CD4-positive, alpha-beta T cell (primary cell): ENCODE measurements around the gene AFAP1. TPM values are rescaled to one million over a fixed set of nuclear protein-coding genes. Genes with fewer than 3 reads are reported as not detected.

Experiments used
- ATAC-seq: fragments of 200-7000 bp; cut with Tn5 transposase; one replicate; pipeline ENCODE4 v1.10.0; 2022; ENCODE audit warnings: mild to moderate bottlenecking; ENCODE audit not compliant: poor library complexity
- CTCF ChIA-PET: fragments of 350-600 bp; sonication (Branson Sonifier 250); formaldehyde crosslinking; loops from one replicate; lab custom pipeline; 2021; ENCODE audit warnings: antibody characterized with exemption, inconsistent platforms; lab: Charles Lee
- POLR2A ChIA-PET: fragments of 350-600 bp; sonication (Branson Sonifier 250); formaldehyde crosslinking; loops from one replicate; lab custom pipeline; 2021; ENCODE audit warnings: antibody characterized with exemption, inconsistent platforms; lab: Charles Lee
- DNase-seq, 14 experiments: peaks; one replicate each; pipeline ENCODE4 v3.0.0-alpha.2; 2013 to 2020; ENCODE audit warnings: mixed read lengths in 2 of 14
- H3K27ac ChIP-seq, 2 donors: one replicate each; pipeline versions ENCODE4 v1.5.1 to v1.7.0; 2013; ENCODE audit warnings: low read length in 2 of 2, low read depth in 1 of 2, mild to moderate bottlenecking in 1 of 2
- H3K27me3 ChIP-seq, 2 experiments: 1 replicate in 1 of 2; 2 replicates in 1 of 2; pipeline versions ENCODE4 v1.6.1 to v1.7.0; 2013; ENCODE audit warnings: low read length in 2 of 2, control low read depth in 1 of 2, mild to moderate bottlenecking in 1 of 2, moderate library complexity in 1 of 2; ENCODE audit not compliant: insufficient read depth in 2 of 2, control insufficient read depth in 1 of 2
- H3K36me3 ChIP-seq: one replicate; pipeline ENCODE4 v1.6.1; 2013; ENCODE audit warnings: low read length, control low read depth; ENCODE audit not compliant: insufficient read depth
- H3K4me1 ChIP-seq: one replicate; pipeline ENCODE4 v1.6.1; 2013; ENCODE audit warnings: low read length, control low read depth; ENCODE audit not compliant: insufficient read depth
- H3K4me3 ChIP-seq: one replicate; pipeline ENCODE4 v1.5.1; 2013; ENCODE audit warnings: mild to moderate bottlenecking, low read length, moderate library complexity
- H3K9me3 ChIP-seq, 2 experiments: 1 replicate in 1 of 2; 2 replicates in 1 of 2; pipeline versions ENCODE4 v1.6.1 to v1.7.0; 2013; ENCODE audit warnings: low read length in 2 of 2, mild to moderate bottlenecking in 2 of 2, control low read depth in 1 of 2, moderate library complexity in 1 of 2; ENCODE audit not compliant: control insufficient read depth in 1 of 2, insufficient read depth in 1 of 2
- H3K27ac Mint-ChIP-seq: one replicate; pipeline ENCODE4 v1.8.0; 2020; ENCODE audit warnings: mixed read lengths
- H3K27me3 Mint-ChIP-seq: one replicate; pipeline ENCODE4 v1.8.0; 2021; ENCODE audit warnings: mixed read lengths
- H3K36me3 Mint-ChIP-seq: one replicate; pipeline ENCODE4 v1.8.0; 2021; ENCODE audit warnings: low read depth, mixed read lengths
- H3K4me1 Mint-ChIP-seq: one replicate; pipeline ENCODE4 v1.8.0; 2021; ENCODE audit warnings: low read depth, mixed read lengths
- H3K4me3 Mint-ChIP-seq: one replicate; pipeline ENCODE4 v1.8.0; 2020; ENCODE audit warnings: mild to moderate bottlenecking, mixed read lengths
- H3K9me3 Mint-ChIP-seq: one replicate; pipeline ENCODE4 v1.8.0; 2020; ENCODE audit warnings: mixed read lengths
- intact Hi-C, 2 experiments: fragments of 100-400 bp; cut with DNase I in 1 of 2; cut with micrococcal nuclease in 1 of 2; formaldehyde crosslinking; loops; one replicate each; pipeline versions ENCODE4 v1.15.1 to v1.9.0; 2023 to 2025; cut with DNase I, micrococcal nuclease
- total RNA-seq, 174 experiments: library from RNA in 2 of 174; stranded (reverse) in 2 of 174; gene quantifications; one replicate each; pipeline ENCODE4 v1.2.3 and lab custom pipeline; 2021 to 2026
- TF ChIP-seq, protein P1 (sequence below): fragments of 200-600 bp; IDR thresholded peaks from one replicate; pipeline ENCODE4 v1.8.0; 2022; ENCODE audit warnings: antibody characterized with exemption, mild to moderate bottlenecking

The AFAP1 gene
- total RNA-seq, 2 experiments from 2014 or later = 9.8 to 10.9 TPM

DNA sequence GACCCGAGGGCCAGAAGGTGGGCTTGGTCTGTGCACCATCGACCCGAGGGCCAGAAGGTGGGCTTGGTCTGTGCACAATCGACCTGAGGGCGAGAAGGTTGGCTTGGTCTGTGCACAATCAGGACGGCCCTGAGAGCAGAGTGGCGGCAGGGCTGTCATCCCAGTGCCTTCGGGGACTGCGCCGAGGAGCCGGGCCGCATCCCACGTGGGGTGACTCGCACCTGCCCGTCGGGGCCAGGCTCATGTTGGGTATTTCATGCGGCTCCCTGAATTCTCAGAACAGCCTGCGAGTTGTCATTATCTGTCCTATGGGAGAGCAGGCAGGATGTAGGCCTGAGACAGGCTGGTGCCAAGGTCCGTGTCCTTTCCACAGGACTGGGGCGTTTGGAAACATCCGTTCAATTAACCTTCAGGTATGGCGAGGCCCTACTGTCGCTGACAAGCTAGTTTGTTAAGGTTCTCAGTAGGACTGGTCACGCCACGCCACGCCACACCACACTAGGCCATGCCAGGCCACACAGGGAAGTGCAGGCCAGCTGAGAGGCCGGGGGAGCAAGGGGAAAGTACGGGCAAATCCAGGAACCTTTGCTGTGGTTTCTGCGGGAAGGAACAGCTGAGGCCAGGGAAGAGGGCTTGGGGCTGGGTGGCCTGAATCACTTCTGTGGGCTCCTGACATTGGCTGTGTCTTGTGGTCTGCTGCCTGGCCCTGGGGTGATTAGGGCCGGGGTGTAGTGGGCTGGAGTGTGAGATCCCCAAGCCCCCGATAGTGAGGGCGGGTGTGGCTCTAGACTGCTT is 182.9 kb downstream of the AFAP1 start:
- no peak overlapping the region for H3K27ac ChIP-seq
- no peaks in the 10 kb centered on the region for H3K27me3 Mint-ChIP-seq
- no peaks in the 10 kb centered on the region for H3K9me3 ChIP-seq
- POLR2A ChIA-PET = no interaction called here
- H3K4me1 Mint-ChIP-seq = peaks cover 28% of the 10 kb centered on the region
- H3K4me1 ChIP-seq = peaks cover 24% of the 10 kb centered on the region
- TF ChIP-seq, protein P1, sequence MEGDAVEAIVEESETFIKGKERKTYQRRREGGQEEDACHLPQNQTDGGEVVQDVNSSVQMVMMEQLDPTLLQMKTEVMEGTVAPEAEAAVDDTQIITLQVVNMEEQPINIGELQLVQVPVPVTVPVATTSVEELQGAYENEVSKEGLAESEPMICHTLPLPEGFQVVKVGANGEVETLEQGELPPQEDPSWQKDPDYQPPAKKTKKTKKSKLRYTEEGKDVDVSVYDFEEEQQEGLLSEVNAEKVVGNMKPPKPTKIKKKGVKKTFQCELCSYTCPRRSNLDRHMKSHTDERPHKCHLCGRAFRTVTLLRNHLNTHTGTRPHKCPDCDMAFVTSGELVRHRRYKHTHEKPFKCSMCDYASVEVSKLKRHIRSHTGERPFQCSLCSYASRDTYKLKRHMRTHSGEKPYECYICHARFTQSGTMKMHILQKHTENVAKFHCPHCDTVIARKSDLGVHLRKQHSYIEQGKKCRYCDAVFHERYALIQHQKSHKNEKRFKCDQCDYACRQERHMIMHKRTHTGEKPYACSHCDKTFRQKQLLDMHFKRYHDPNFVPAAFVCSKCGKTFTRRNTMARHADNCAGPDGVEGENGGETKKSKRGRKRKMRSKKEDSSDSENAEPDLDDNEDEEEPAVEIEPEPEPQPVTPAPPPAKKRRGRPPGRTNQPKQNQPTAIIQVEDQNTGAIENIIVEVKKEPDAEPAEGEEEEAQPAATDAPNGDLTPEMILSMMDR = no peak
- H3K4me3 Mint-ChIP-seq = no peak overlapping the region
- intact Hi-C loops = no loop called here
- CTCF ChIA-PET = no interaction called here
- H3K27me3 ChIP-seq = no peaks in the 10 kb centered on the region
- ATAC-seq (no peak), DNase-seq (no peak)
- no peak overlapping the region for H3K27ac Mint-ChIP-seq
- no peaks in the 10 kb centered on the region for H3K36me3 ChIP-seq
- no peaks in the 10 kb centered on the region for H3K9me3 Mint-ChIP-seq
- H3K36me3 Mint-ChIP-seq = peaks cover 10% of the 10 kb centered on the region
- no peak overlapping the region for H3K4me3 ChIP-seq

DNA sequence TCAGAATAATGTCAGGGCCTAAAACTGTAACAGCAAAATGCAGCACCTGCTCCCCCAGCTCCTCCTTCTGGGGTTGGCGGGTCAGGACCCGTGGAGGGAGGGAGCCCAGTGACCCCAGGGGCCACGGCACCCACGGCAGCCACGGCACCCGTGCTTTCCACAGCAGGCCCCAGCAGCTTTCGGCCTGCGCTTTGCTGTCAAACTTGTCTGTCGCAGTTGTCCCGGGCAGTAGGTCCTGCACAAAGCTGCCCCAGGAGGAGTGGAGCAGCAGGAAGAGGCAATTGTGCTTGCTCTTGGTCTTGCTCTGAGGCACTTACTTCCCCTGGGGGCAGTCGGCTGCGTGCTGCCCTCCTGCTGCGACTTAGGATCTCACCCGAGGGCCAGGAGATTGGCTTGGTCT is 183.6 kb downstream of the AFAP1 start:
- DNase-seq = no peak
- Mint-ChIP-seq H3K36me3 (peaks cover 4% of the 10 kb centered on the region), H3K9me3 (peaks cover 2% of the 10 kb centered on the region), H3K4me3 (no peak overlapping the region), H3K27ac (no peak overlapping the region), H3K27me3 (no peaks in the 10 kb centered on the region), H3K4me1 (peaks cover 23% of the 10 kb centered on the region)
- no peaks in the 10 kb centered on the region for H3K36me3 ChIP-seq
- no peak overlapping the region for H3K4me3 ChIP-seq
- CTCF ChIA-PET = no interaction called here
- no peaks in the 10 kb centered on the region for H3K27me3 ChIP-seq
- TF ChIP-seq, protein P1 = no peak
- ATAC-seq = no peak
- no peak overlapping the region for H3K27ac ChIP-seq
- intact Hi-C loops = no loop called here
- H3K9me3 ChIP-seq = no peaks in the 10 kb centered on the region
- peaks cover 21% of the 10 kb centered on the region for H3K4me1 ChIP-seq
- POLR2A ChIA-PET = no interaction called here

DNA sequence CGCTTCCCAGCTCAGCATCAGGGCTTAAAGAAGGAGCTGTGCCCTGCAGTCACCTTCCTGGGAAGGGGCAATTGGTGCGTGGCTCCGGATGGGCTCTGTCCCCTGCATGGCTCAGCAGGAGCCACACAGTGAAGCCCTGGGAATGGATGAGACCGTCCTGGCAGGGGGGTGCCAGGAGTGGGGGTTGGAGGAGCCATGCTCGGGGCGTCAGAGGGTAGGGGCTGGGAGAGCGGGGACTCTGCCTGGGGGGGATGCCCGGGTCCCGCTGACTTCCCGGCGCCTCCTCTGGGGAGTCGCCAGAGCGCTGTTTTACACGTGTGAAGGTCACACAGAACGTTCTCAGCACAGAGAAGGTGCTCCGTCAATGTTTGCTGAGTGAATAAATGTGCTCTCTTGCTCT is 184.1 kb downstream of the AFAP1 start:
- no peak overlapping the region for H3K4me3 Mint-ChIP-seq
- no peaks in the 10 kb centered on the region for H3K27me3 Mint-ChIP-seq
- peaks cover 20% of the 10 kb centered on the region for H3K4me1 ChIP-seq
- H3K36me3 ChIP-seq = no peaks in the 10 kb centered on the region
- H3K9me3 Mint-ChIP-seq = peaks cover 2% of the 10 kb centered on the region
- no peak overlapping the region for H3K27ac ChIP-seq
- DNase-seq (no peak), ATAC-seq (no peak)
- H3K4me3 ChIP-seq = no peak overlapping the region
- H3K27ac Mint-ChIP-seq = no peak overlapping the region
- peaks cover 23% of the 10 kb centered on the region for H3K4me1 Mint-ChIP-seq
- POLR2A ChIA-PET = no interaction called here
- CTCF ChIA-PET = no interaction called here
- peaks cover 4% of the 10 kb centered on the region for H3K36me3 Mint-ChIP-seq
- no peaks in the 10 kb centered on the region for H3K27me3 ChIP-seq
- TF ChIP-seq, protein P1 = no peak
- intact Hi-C loops = no loop called here
- H3K9me3 ChIP-seq = no peaks in the 10 kb centered on the region
